GM12878 (cell line): ENCODE data around the gene MIER1. TPM values are rescaled to one million over a fixed set of nuclear protein-coding genes. Genes with fewer than 3 reads are reported as not detected.

ENCODE experiments used
- polyA plus RNA-seq, 11 experiments: library from polyadenylated mRNA; depleted of rRNA in 4 of 11; unstranded in 6 of 11; stranded (reverse) in 5 of 11; fragments of >200 nt; fragmentation: Nextera tagmentation in 4 of 11; fragmentation: Illumina TruSeq in 1 of 11; extraction: Ambion mirVana in 4 of 11; extraction: Trizol in 1 of 11; gene quantifications; 1 replicate in 1 of 11; 2 replicates in 10 of 11; pipeline versions ENCODE4 v1.2.1 to v1.2.3, GENCODE V29; 2011 to 2016; ENCODE audit warnings: inconsistent platforms in 2 of 11, missing spikeins in 2 of 11, low read depth in 1 of 11
- total RNA-seq, 4 experiments: library from RNA; depleted of rRNA in 3 of 4; stranded (reverse); fragments of >200 nt in 3 of 4; fragmentation: Illumina TruSeq in 1 of 4; extraction: Trizol in 1 of 4; gene quantifications; 2 replicates each; pipeline versions ENCODE4 v1.2.1 to v1.2.3, GENCODE V29; 2013 to 2021

MIER1 gene
- total and polyA plus RNA-seq, 10 of the 15 experiments (the other 5 are each of a cell fraction or from before 2014, with no cell fraction given), result 13.6 to 39.8 (median 25.7) TPM

Other genes starting within 250 kb of the MIER1 start
- not detected in 2 replicates for gene DYNLT5, start 172.5 kb upstream of the MIER1 start, total RNA-seq (2014; rRNA removed)
- gene DYNLT5, start 172.5 kb upstream of the MIER1 start, total RNA-seq (2014; rRNA removed; fragmentation: Illumina TruSeq; extraction: Trizol), result not detected in 2 replicates
- not detected in 2 replicates for gene DYNLT5, start 172.5 kb upstream of the MIER1 start, total RNA-seq (2021)
- gene DYNLT5, start 172.5 kb upstream of the MIER1 start, polyA plus RNA-seq (2011; rRNA removed), result not detected in 2 replicates
- gene DYNLT5, start 172.5 kb upstream of the MIER1 start, polyA plus RNA-seq (2014; fragmentation: Illumina TruSeq; extraction: Trizol), result not detected in 2 replicates
- gene DYNLT5, start 172.5 kb upstream of the MIER1 start, polyA plus RNA-seq (2014; fragmentation: Nextera tagmentation; extraction: Ambion mirVana), result not detected
- gene DYNLT5, start 172.5 kb upstream of the MIER1 start, polyA plus RNA-seq (2014; rRNA removed), result not detected in 2 replicates
- not detected for gene DYNLT5, start 172.5 kb upstream of the MIER1 start, polyA plus RNA-seq (2016; fragmentation: Nextera tagmentation; extraction: Ambion mirVana)
- not detected in 2 replicates for gene INSL5, start 123.7 kb upstream of the MIER1 start, total RNA-seq (2014; rRNA removed)
- not detected in 2 replicates for gene INSL5, start 123.7 kb upstream of the MIER1 start, total RNA-seq (2014; rRNA removed; fragmentation: Illumina TruSeq; extraction: Trizol)
- not detected in 2 replicates for gene INSL5, start 123.7 kb upstream of the MIER1 start, total RNA-seq (2021)
- gene INSL5, start 123.7 kb upstream of the MIER1 start, polyA plus RNA-seq (2011; rRNA removed), result not detected in 2 replicates
- gene INSL5, start 123.7 kb upstream of the MIER1 start, polyA plus RNA-seq (2014; fragmentation: Illumina TruSeq; extraction: Trizol), result not detected in 2 replicates
- under 1 TPM; 0.09 to 0.14 TPM for gene INSL5, start 123.7 kb upstream of the MIER1 start, polyA plus RNA-seq (2014; fragmentation: Nextera tagmentation; extraction: Ambion mirVana)
- not detected in 2 replicates for gene INSL5, start 123.7 kb upstream of the MIER1 start, polyA plus RNA-seq (2014; rRNA removed)
- gene INSL5, start 123.7 kb upstream of the MIER1 start, polyA plus RNA-seq (2016; fragmentation: Nextera tagmentation; extraction: Ambion mirVana), result not detected
- gene DNAI4, start 134 bp upstream of the MIER1 start, total RNA-seq (2014; rRNA removed), result 0.16 TPM in 1 of 2 replicates, not detected in the other
- 0.23 and 0.27 TPM in 2 replicates for gene DNAI4, start 134 bp upstream of the MIER1 start, total RNA-seq (2014; rRNA removed; fragmentation: Illumina TruSeq; extraction: Trizol)
- 0.46 and 0.77 TPM in 2 replicates for gene DNAI4, start 134 bp upstream of the MIER1 start, total RNA-seq (2021)
- 0.24 and 0.98 TPM in 2 replicates for gene DNAI4, start 134 bp upstream of the MIER1 start, polyA plus RNA-seq (2011; rRNA removed)
- 0.10 and 0.13 TPM in 2 replicates for gene DNAI4, start 134 bp upstream of the MIER1 start, polyA plus RNA-seq (2014; fragmentation: Illumina TruSeq; extraction: Trizol)
- gene DNAI4, start 134 bp upstream of the MIER1 start, polyA plus RNA-seq (2014; fragmentation: Nextera tagmentation; extraction: Ambion mirVana), result under 1 TPM; 0.15 to 0.21 TPM
- gene DNAI4, start 134 bp upstream of the MIER1 start, polyA plus RNA-seq (2014; rRNA removed), result 0.15 and 0.27 TPM in 2 replicates
- gene DNAI4, start 134 bp upstream of the MIER1 start, polyA plus RNA-seq (2016; fragmentation: Nextera tagmentation; extraction: Ambion mirVana), result 1 to 10 TPM; 1.2 to 2.3 TPM
- gene SLC35D1, start 129.2 kb downstream of the MIER1 start, total RNA-seq (2014; rRNA removed), result 7.7 and 9.5 TPM in 2 replicates
- gene SLC35D1, start 129.2 kb downstream of the MIER1 start, total RNA-seq (2014; rRNA removed; fragmentation: Illumina TruSeq; extraction: Trizol), result 9.0 and 9.3 TPM in 2 replicates
- gene SLC35D1, start 129.2 kb downstream of the MIER1 start, total RNA-seq (2021), result 8.4 and 8.6 TPM in 2 replicates
- 8.8 and 10.6 TPM in 2 replicates for gene SLC35D1, start 129.2 kb downstream of the MIER1 start, polyA plus RNA-seq (2011; rRNA removed)
- 9.3 and 10.8 TPM in 2 replicates for gene SLC35D1, start 129.2 kb downstream of the MIER1 start, polyA plus RNA-seq (2014; fragmentation: Illumina TruSeq; extraction: Trizol)
- 1 to 10 TPM; 2.9 to 3.4 TPM for gene SLC35D1, start 129.2 kb downstream of the MIER1 start, polyA plus RNA-seq (2014; fragmentation: Nextera tagmentation; extraction: Ambion mirVana)
- 6.0 and 7.0 TPM in 2 replicates for gene SLC35D1, start 129.2 kb downstream of the MIER1 start, polyA plus RNA-seq (2014; rRNA removed)
- gene SLC35D1, start 129.2 kb downstream of the MIER1 start, polyA plus RNA-seq (2016; fragmentation: Nextera tagmentation; extraction: Ambion mirVana), result 10 to 100 TPM; 11.4 to 12.4 TPM
- gene C1orf141, start 210.0 kb downstream of the MIER1 start, total RNA-seq (2014; rRNA removed), result not detected in 2 replicates
- not detected in 2 replicates for gene C1orf141, start 210.0 kb downstream of the MIER1 start, total RNA-seq (2014; rRNA removed; fragmentation: Illumina TruSeq; extraction: Trizol)
- gene C1orf141, start 210.0 kb downstream of the MIER1 start, total RNA-seq (2021), result not detected in 2 replicates
- not detected in 2 replicates for gene C1orf141, start 210.0 kb downstream of the MIER1 start, polyA plus RNA-seq (2011; rRNA removed)
- gene C1orf141, start 210.0 kb downstream of the MIER1 start, polyA plus RNA-seq (2014; fragmentation: Illumina TruSeq; extraction: Trizol), result not detected in 2 replicates
- not detected for gene C1orf141, start 210.0 kb downstream of the MIER1 start, polyA plus RNA-seq (2014; fragmentation: Nextera tagmentation; extraction: Ambion mirVana)
- gene C1orf141, start 210.0 kb downstream of the MIER1 start, polyA plus RNA-seq (2014; rRNA removed), result not detected in 2 replicates
- gene C1orf141, start 210.0 kb downstream of the MIER1 start, polyA plus RNA-seq (2016; fragmentation: Nextera tagmentation; extraction: Ambion mirVana), result not detected
- gene IL23R, start 241.5 kb downstream of the MIER1 start, total RNA-seq (2014; rRNA removed), result 0.49 and 0.62 TPM in 2 replicates
- gene IL23R, start 241.5 kb downstream of the MIER1 start, total RNA-seq (2014; rRNA removed; fragmentation: Illumina TruSeq; extraction: Trizol), result 0.54 and 0.60 TPM in 2 replicates
- 0.19 and 0.64 TPM in 2 replicates for gene IL23R, start 241.5 kb downstream of the MIER1 start, total RNA-seq (2021)
- gene IL23R, start 241.5 kb downstream of the MIER1 start, polyA plus RNA-seq (2011; rRNA removed), result 6.4 and 9.2 TPM in 2 replicates
- gene IL23R, start 241.5 kb downstream of the MIER1 start, polyA plus RNA-seq (2014; fragmentation: Illumina TruSeq; extraction: Trizol), result 0.56 and 0.63 TPM in 2 replicates
- under 1 TPM; 0.16 to 0.18 TPM for gene IL23R, start 241.5 kb downstream of the MIER1 start, polyA plus RNA-seq (2014; fragmentation: Nextera tagmentation; extraction: Ambion mirVana)
- 0.20 and 0.27 TPM in 2 replicates for gene IL23R, start 241.5 kb downstream of the MIER1 start, polyA plus RNA-seq (2014; rRNA removed)
- gene IL23R, start 241.5 kb downstream of the MIER1 start, polyA plus RNA-seq (2016; fragmentation: Nextera tagmentation; extraction: Ambion mirVana), result 1 to 10 TPM; 1.3 to 1.7 TPM